CD14-positive monocyte (primary cell): Measurements from ENCODE around the gene COL10A1. TPM values are rescaled to one million over a fixed set of nuclear protein-coding genes. Genes with fewer than 3 reads are reported as not detected.

Experiments
- DNase-seq, 3 donors: peaks; one replicate each; pipeline ENCODE4 v3.0.0-alpha.2; 2011 to 2022
- H2AFZ ChIP-seq: 2 replicates; pipeline ENCODE4 v1.6.0; 2012; ENCODE audit warnings: mild to moderate bottlenecking, low read depth, low read length, inconsistent platforms; ENCODE audit not compliant: insufficient read depth, poor library complexity, severe bottlenecking
- H3K27ac ChIP-seq, 2 donors: 1 replicate in 1 of 2; 2 replicates in 1 of 2; pipeline ENCODE4 v1.5.1; 2012 to 2013; ENCODE audit warnings: low read length in 2 of 2, control low read depth in 1 of 2, inconsistent platforms in 1 of 2, low read depth in 1 of 2, mild to moderate bottlenecking in 1 of 2
- H3K27me3 ChIP-seq, 2 donors: one replicate each; pipeline versions ENCODE4 v1.6.0 to v1.6.1; 2011 to 2013; ENCODE audit warnings: low read length in 2 of 2; ENCODE audit not compliant: control insufficient read depth in 2 of 2, insufficient read depth in 2 of 2
- H3K36me3 ChIP-seq, 2 donors: replicated peaks in 1 of 2; 1 replicate in 1 of 2; 2 replicates in 1 of 2; pipeline versions ENCODE4 v1.5.1 to v1.6.1; 2012 to 2013; ENCODE audit warnings: low read length in 2 of 2, control low read depth in 1 of 2, inconsistent platforms in 1 of 2, mild to moderate bottlenecking in 1 of 2; ENCODE audit not compliant: insufficient read depth in 2 of 2, control insufficient read depth in 1 of 2
- H3K4me1 ChIP-seq, 2 donors: 1 replicate in 1 of 2; 2 replicates in 1 of 2; pipeline versions ENCODE4 v1.5.1 to v1.6.1; 2012 to 2013; ENCODE audit warnings: low read length in 2 of 2, control low read depth in 1 of 2, inconsistent platforms in 1 of 2, mild to moderate bottlenecking in 1 of 2, moderate library complexity in 1 of 2; ENCODE audit not compliant: insufficient read depth in 2 of 2, control insufficient read depth in 1 of 2
- H3K4me2 ChIP-seq: replicated peaks from 2 replicates; pipeline ENCODE3; 2012; ENCODE audit warnings: low read length, moderate library complexity, mild to moderate bottlenecking; ENCODE audit not compliant: poor library complexity, severe bottlenecking; ENCODE audit errors: extremely low read depth
- H3K4me3 ChIP-seq, 3 experiments: fragments of 200-600 bp in 1 of 3; sonication (generic) in 1 of 3; replicated peaks in 1 of 3; 1 replicate in 2 of 3; 2 replicates in 1 of 3; pipeline ENCODE4 v1.5.1; 2011 to 2013; ENCODE audit warnings: low read length in 3 of 3, mild to moderate bottlenecking in 3 of 3, control low read depth in 2 of 3, low read depth in 2 of 3, inconsistent platforms in 1 of 3, moderate library complexity in 1 of 3
- H3K79me2 ChIP-seq: 2 replicates; pipeline ENCODE4 v1.6.0; 2012; ENCODE audit warnings: mild to moderate bottlenecking, control low read depth, inconsistent platforms, low read length, moderate library complexity; ENCODE audit not compliant: insufficient read depth
- H3K9ac ChIP-seq: 2 replicates; pipeline ENCODE4 v1.6.0; 2017; ENCODE audit warnings: low read length, mild to moderate bottlenecking; ENCODE audit not compliant: insufficient read depth, poor library complexity, severe bottlenecking
- H3K9me3 ChIP-seq, 2 donors: replicated peaks in 1 of 2; 1 replicate in 1 of 2; 2 replicates in 1 of 2; pipeline versions ENCODE4 v1.5.1 to v1.6.1; 2012 to 2013; ENCODE audit warnings: low read length in 2 of 2, control low read depth in 1 of 2; ENCODE audit not compliant: control insufficient read depth in 1 of 2, insufficient read depth in 1 of 2
- H4K20me1 ChIP-seq: 2 replicates; pipeline ENCODE4 v1.6.0; 2012; ENCODE audit warnings: mild to moderate bottlenecking, low read length, control low read depth, moderate library complexity; ENCODE audit not compliant: insufficient read depth
- H3K27ac Mint-ChIP-seq, 7 donors: one replicate each; pipeline ENCODE4 v1.8.0; 2020; ENCODE audit warnings: mild to moderate bottlenecking in 7 of 7, mixed read lengths in 7 of 7, moderate library complexity in 6 of 7, inconsistent platforms in 2 of 7
- H3K27me3 Mint-ChIP-seq, 3 donors: one replicate each; pipeline ENCODE4 v1.8.0; 2021 to 2022; ENCODE audit warnings: low read depth in 3 of 3, mild to moderate bottlenecking in 3 of 3, mixed read lengths in 3 of 3, moderate library complexity in 3 of 3, inconsistent platforms in 1 of 3
- H3K36me3 Mint-ChIP-seq, 2 donors: one replicate each; pipeline ENCODE4 v1.8.0; 2020; ENCODE audit warnings: mixed read lengths in 2 of 2, inconsistent platforms in 1 of 2, mild to moderate bottlenecking in 1 of 2
- H3K4me1 Mint-ChIP-seq: one replicate; pipeline ENCODE4 v1.8.0; 2020; ENCODE audit warnings: mild to moderate bottlenecking, mixed read lengths
- H3K4me3 Mint-ChIP-seq, 2 donors: one replicate each; pipeline ENCODE4 v1.8.0; 2020; ENCODE audit warnings: mild to moderate bottlenecking in 2 of 2, mixed read lengths in 2 of 2, moderate library complexity in 1 of 2
- H3K9me3 Mint-ChIP-seq, 7 donors: one replicate each; pipeline ENCODE4 v1.8.0; 2020 to 2022; ENCODE audit warnings: mixed read lengths in 7 of 7, mild to moderate bottlenecking in 6 of 7, moderate library complexity in 6 of 7, inconsistent platforms in 2 of 7
- CTCF ChIP-seq: fragments of 200-600 bp; IDR thresholded peaks from one replicate; pipeline ENCODE4 v1.8.0; 2022; ENCODE audit warnings: antibody characterized with exemption, mild to moderate bottlenecking
- WGBS: methylation state at CpG from one replicate; pipeline ENCODE4 v1.1.5; 2013; ENCODE audit warnings: missing lambda C conversion rate; ENCODE audit not compliant: insufficient coverage; 5-methylcytosine and 5-hydroxymethylcytosine counted together
- intact Hi-C, 2 donors: fragments of 100-400 bp; cut with micrococcal nuclease; formaldehyde crosslinking; loops; one replicate each; pipeline versions ENCODE4 v1.15.0 to v1.15.1; 2023
- polyA plus RNA-seq, 3 donors: library from polyadenylated mRNA; depleted of rRNA in 1 of 3; unstranded in 2 of 3; stranded (reverse) in 1 of 3; fragments of 300-500 nt in 2 of 3; fragments of >200 nt in 1 of 3; fragmentation: Illumina TruSeq in 2 of 3; gene quantifications; 1 replicate in 2 of 3; 2 replicates in 1 of 3; pipeline ENCODE4 v1.2.3, GENCODE V29; 2012 to 2021

The COL10A1 gene
- polyA plus RNA-seq, 3 donors: not detected

DNA sequence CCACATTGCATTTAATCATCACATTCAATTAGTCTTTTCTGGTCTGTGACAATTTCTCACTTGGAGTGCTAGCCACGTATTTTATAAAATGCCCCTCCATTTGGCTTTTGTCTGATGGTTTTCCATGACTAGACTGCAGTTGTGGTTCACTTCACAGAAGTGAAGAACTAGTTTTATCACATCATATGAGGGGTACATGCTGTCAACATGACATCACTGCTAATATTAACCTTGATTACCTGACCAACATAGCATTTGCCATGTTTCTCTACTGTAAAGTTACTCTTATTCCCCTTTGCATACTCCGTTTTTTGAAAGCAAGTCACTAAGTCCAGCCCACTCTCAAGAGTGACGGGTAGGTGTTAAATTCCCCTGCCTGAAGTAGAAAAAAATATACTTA is 48.0 kb upstream of the COL10A1 start:
- Histone ChIP-seq H3K27me3 (no peaks in the 10 kb centered on the region), H3K36me3 (no peaks in the 10 kb centered on the region), H3K4me3 (no peak overlapping the region), H3K9ac (no peak overlapping the region), H3K4me1 (no peaks in the 10 kb centered on the region), H4K20me1 (no peaks in the 10 kb centered on the region), H3K79me2 (no peaks in the 10 kb centered on the region), H3K4me2 (no peak overlapping the region), H3K27ac (no peak overlapping the region), H3K9me3 (peaks cover 4 to 13% of the 10 kb centered on the region in 2 donors), H2AFZ (no peak overlapping the region)
- no peak for DNase-seq
- H3K27me3 Mint-ChIP-seq: no peaks in the 10 kb centered on the region
- peaks cover 8 to 23% (median 13%) of the 10 kb centered on the region in 7 donors for H3K9me3 Mint-ChIP-seq
- no peak overlapping the region for H3K4me3 Mint-ChIP-seq
- peaks cover 9% of the 10 kb centered on the region in 2 donors for H3K36me3 Mint-ChIP-seq
- intact Hi-C loops: no loop called here
- no peak for TF ChIP-seq CTCF
- no peak overlapping the region for H3K27ac Mint-ChIP-seq
- no peaks in the 10 kb centered on the region for H3K4me1 Mint-ChIP-seq
- 80% methylated on average over 1 of the region's 3 CpGs for WGBS

DNA sequence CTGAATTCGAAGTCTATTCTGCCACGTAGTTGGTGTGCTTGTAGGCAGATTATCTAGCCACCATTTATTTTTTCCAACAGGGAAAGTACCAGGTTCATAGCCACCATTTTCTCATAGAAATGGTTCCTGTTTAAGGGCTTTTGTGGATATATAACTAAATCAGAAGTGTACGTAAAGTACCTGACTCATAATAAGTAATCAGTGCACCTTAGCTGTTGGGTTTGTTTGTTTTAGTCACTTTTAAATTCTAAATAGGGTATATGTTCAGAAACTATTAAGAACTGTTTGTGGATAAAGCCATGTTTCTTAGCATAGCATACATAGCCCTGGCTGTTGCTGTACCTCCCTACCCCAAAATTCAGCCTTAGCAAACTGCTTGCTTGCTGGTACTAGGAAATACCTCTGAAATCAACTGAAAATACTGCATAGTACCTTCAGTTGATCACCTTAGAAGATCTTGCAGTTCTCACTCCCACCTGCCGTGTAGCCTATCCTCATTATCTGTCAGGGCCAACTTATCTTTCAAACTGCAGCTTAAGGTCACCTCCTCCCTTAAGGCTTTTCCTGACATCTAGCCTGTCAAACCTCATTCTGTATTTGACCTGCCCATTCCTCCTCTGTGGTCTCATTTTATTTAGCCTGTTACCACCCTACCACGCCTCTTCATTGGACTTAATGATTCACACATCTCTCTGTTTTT is 44.6 kb upstream of the COL10A1 start:
- Histone ChIP-seq H3K79me2 (no peaks in the 10 kb centered on the region), H3K9ac (no peak overlapping the region), H3K27ac (no peak overlapping the region), H2AFZ (no peak overlapping the region), H3K4me2 (no peak overlapping the region), H3K27me3 (no peaks in the 10 kb centered on the region), H4K20me1 (no peaks in the 10 kb centered on the region), H3K36me3 (no peaks in the 10 kb centered on the region), H3K4me1 (no peaks in the 10 kb centered on the region), H3K9me3 (peaks cover 5 to 13% of the 10 kb centered on the region in 2 donors), H3K4me3 (no peak overlapping the region)
- Mint-ChIP-seq H3K36me3 (peaks cover 9% of the 10 kb centered on the region in 2 donors), H3K4me1 (no peaks in the 10 kb centered on the region), H3K27ac (no peak overlapping the region), H3K27me3 (no peaks in the 10 kb centered on the region), H3K4me3 (no peak overlapping the region), H3K9me3 (peaks cover 8 to 23% (median 12%) of the 10 kb centered on the region in 7 donors)
- intact Hi-C loops: no loop called here
- no peak for TF ChIP-seq CTCF
- 100% methylated on average over 1 of the region's 5 CpGs for WGBS
- no peak for DNase-seq
